Endodermal cell (in vitro differentiated cells): ENCODE results near the gene LRRC2. TPM values are rescaled to one million over a fixed set of nuclear protein-coding genes. Genes with fewer than 3 reads are reported as not detected.

ENCODE experiments used
- DNase-seq: peaks from one replicate; pipeline ENCODE4 v3.0.0-alpha.2; 2017
- H3K27ac ChIP-seq: 2 replicates; pipeline ENCODE4 v1.5.1; 2013; ENCODE audit warnings: mild to moderate bottlenecking, low read depth, low read length, moderate library complexity
- H3K27me3 ChIP-seq: 2 replicates; pipeline ENCODE4 v1.6.1; 2013; ENCODE audit warnings: mild to moderate bottlenecking, low read length, moderate library complexity; ENCODE audit not compliant: insufficient read depth, control insufficient read depth, poor library complexity, severe bottlenecking
- H3K36me3 ChIP-seq: 2 replicates; pipeline ENCODE4 v1.7.0; 2013; ENCODE audit warnings: mild to moderate bottlenecking, low read length, moderate library complexity; ENCODE audit not compliant: control insufficient read depth, insufficient read depth
- H3K4me1 ChIP-seq: one replicate; pipeline ENCODE4 v1.7.0; 2013; ENCODE audit warnings: low read length; ENCODE audit not compliant: control insufficient read depth, insufficient read depth
- H3K4me3 ChIP-seq: 2 replicates; pipeline ENCODE4 v1.5.1; 2013; ENCODE audit warnings: mild to moderate bottlenecking, low read length, moderate library complexity
- H3K9ac ChIP-seq: 2 replicates; pipeline ENCODE4 v1.6.1; 2013; ENCODE audit warnings: mild to moderate bottlenecking, low read length, moderate library complexity; ENCODE audit not compliant: poor library complexity, severe bottlenecking; ENCODE audit errors: extremely low read depth
- H3K9me3 ChIP-seq: 2 replicates; pipeline ENCODE4 v1.6.1; 2013; ENCODE audit warnings: mild to moderate bottlenecking, low read length, moderate library complexity; ENCODE audit not compliant: control insufficient read depth
- H3K27ac Mint-ChIP-seq: 2 replicates; pipeline ENCODE4 v1.8.0; 2020; ENCODE audit warnings: mixed read lengths
- H3K27me3 Mint-ChIP-seq: 2 replicates; pipeline ENCODE4 v1.8.0; 2021; ENCODE audit warnings: mild to moderate bottlenecking, mixed read lengths; ENCODE audit not compliant: insufficient read depth
- H3K36me3 Mint-ChIP-seq: 2 replicates; pipeline ENCODE4 v1.8.0; 2020; ENCODE audit warnings: low read depth, mixed read lengths
- H3K4me1 Mint-ChIP-seq: 2 replicates; pipeline ENCODE4 v1.8.0; 2020; ENCODE audit warnings: mixed read lengths
- H3K4me3 Mint-ChIP-seq: 2 replicates; pipeline ENCODE4 v1.8.0; 2020; ENCODE audit warnings: mild to moderate bottlenecking, moderate library complexity, mixed read lengths
- H3K9me3 Mint-ChIP-seq: 2 replicates; pipeline ENCODE4 v1.8.0; 2020; ENCODE audit warnings: mild to moderate bottlenecking, mixed read lengths
- CTCF ChIP-seq: fragments of 200-600 bp; sonication (generic); conservative IDR thresholded peaks from 2 replicates; pipeline ENCODE4 v1.5.0; 2021; ENCODE audit warnings: antibody characterized with exemption, mild to moderate bottlenecking
- WGBS, 2 experiments: methylation state at CpG; one replicate each; pipeline versions ENCODE4 v1.1.5 to v1.1.7; 2013; ENCODE audit warnings: missing lambda C conversion rate in 2 of 2, mixed read lengths in 1 of 2; ENCODE audit not compliant: insufficient coverage in 1 of 2, insufficient read length in 1 of 2; 5-methylcytosine and 5-hydroxymethylcytosine counted together
- total RNA-seq, 2 donors: library from RNA; stranded (reverse); fragmentation: NEBNext Ultra II Directional in 1 of 2; extraction: Animal tissue kit (Norgen Biotek cat#: 25700) in 1 of 2; gene quantifications; 2 replicates in 1 of 2; 3 replicates in 1 of 2; pipeline ENCODE4 v1.2.1, GENCODE V29; 2021

LRRC2 gene
- total RNA-seq, 2 donors from 2014 or later = 8.9 to 10.2 TPM

GRCh38 chr3:46517784-46518181, 48.3 kb downstream of the LRRC2 start:
- H3K9me3 ChIP-seq = no peaks in the 10 kb centered on the region
- Mint-ChIP-seq H3K9me3 (no peaks in the 10 kb centered on the region), H3K4me1 (no peaks in the 10 kb centered on the region), H3K4me3 (no peak overlapping the region), H3K27me3 (no peaks in the 10 kb centered on the region), H3K36me3 (peaks cover 40% of the 10 kb centered on the region), H3K27ac (no peak overlapping the region)
- H3K4me1 ChIP-seq = no peaks in the 10 kb centered on the region
- no peak overlapping the region for H3K4me3 ChIP-seq
- no peak overlapping the region for H3K27ac ChIP-seq
- peaks cover 17% of the 10 kb centered on the region for H3K36me3 ChIP-seq
- no peaks in the 10 kb centered on the region for H3K27me3 ChIP-seq
- WGBS, 2 experiments = 94 to 100% methylated on average over 1 to 2 of the region's 2 CpGs
- no peak overlapping the region for H3K9ac ChIP-seq
- no peak for TF ChIP-seq CTCF
- no peak for DNase-seq

- no peaks in the 10 kb centered on the region for H3K4me1 ChIP-seq
- no peak overlapping the region for H3K4me3 ChIP-seq
- no peaks in the 10 kb centered on the region for H3K4me1 Mint-ChIP-seq
- no peak overlapping the region for H3K4me3 Mint-ChIP-seq
- no peaks in the 10 kb centered on the region for H3K9me3 ChIP-seq
- H3K36me3 Mint-ChIP-seq = peaks cover 40% of the 10 kb centered on the region
- H3K9ac ChIP-seq = no peak overlapping the region
- WGBS, 2 experiments = 90 to 100% methylated on average over 1 to 7 of the region's 7 CpGs
- H3K27ac Mint-ChIP-seq = no peak overlapping the region
- H3K27ac ChIP-seq = no peak overlapping the region
- no peaks in the 10 kb centered on the region for H3K27me3 ChIP-seq
- no peaks in the 10 kb centered on the region for H3K27me3 Mint-ChIP-seq
- H3K9me3 Mint-ChIP-seq = no peaks in the 10 kb centered on the region
- DNase-seq = no peak
- H3K36me3 ChIP-seq = peaks cover 17% of the 10 kb centered on the region
- TF ChIP-seq CTCF = no peak
Measured at GRCh38 chr3:46517016-46517783, 48.9 kb downstream of the LRRC2 start.

- H3K27me3 Mint-ChIP-seq = no peaks in the 10 kb centered on the region
- Histone ChIP-seq H3K27ac (no peak overlapping the region), H3K4me1 (no peaks in the 10 kb centered on the region)
Measured at GRCh38 chr3:46516521-46516920, 49.6 kb downstream of the LRRC2 start.

More at GRCh38 chr3:46516521-46516920, 49.6 kb downstream of the LRRC2 start:
- no peaks in the 10 kb centered on the region for H3K9me3 Mint-ChIP-seq
- H3K4me1 Mint-ChIP-seq = no peaks in the 10 kb centered on the region
- H3K9me3 ChIP-seq = no peaks in the 10 kb centered on the region
- no peak overlapping the region for H3K4me3 Mint-ChIP-seq
- DNase-seq = no peak
- no peak overlapping the region for H3K4me3 ChIP-seq
- TF ChIP-seq CTCF = no peak
- WGBS, 2 experiments = 94 to 100% methylated on average over 2 to 4 of the region's 4 CpGs
- no peak overlapping the region for H3K9ac ChIP-seq
- H3K27me3 ChIP-seq = no peaks in the 10 kb centered on the region
- peaks cover 36% of the 10 kb centered on the region for H3K36me3 Mint-ChIP-seq
- no peak overlapping the region for H3K27ac Mint-ChIP-seq
- peaks cover 17% of the 10 kb centered on the region for H3K36me3 ChIP-seq
